SU-DHL-6 (cell line): ENCODE results near the gene SERINC5.

Experiments used
- H2AFZ ChIP-seq: fragments of 200-600 bp; sonication (generic); 2 replicates; pipeline ENCODE4 v1.6.1; 2014; ENCODE audit warnings: low read depth, mild to moderate bottlenecking, moderate library complexity, mixed read lengths, antibody characterized with exemption, low read length; ENCODE audit not compliant: severe bottlenecking
- H3F3A ChIP-seq: fragments of 200-600 bp; shearing (Covaris generic); 2 replicates; pipeline ENCODE4 v1.6.0; 2016; ENCODE audit warnings: antibody characterized with exemption, mild to moderate bottlenecking; ENCODE audit not compliant: insufficient read depth
- H3K27ac ChIP-seq: fragments of 200-600 bp; sonication (generic); 2 replicates; pipeline ENCODE4 v1.5.1; 2016; ENCODE audit warnings: low read depth, mild to moderate bottlenecking, low read length, moderate library complexity, mixed read lengths
- H3K27me3 ChIP-seq: fragments of 200-600 bp; sonication (generic), shearing (Covaris generic); 2 replicates; pipeline ENCODE4 v1.6.0; 2014; ENCODE audit warnings: mild to moderate bottlenecking, low read length
- H3K36me3 ChIP-seq: fragments of 200-600 bp; sonication (generic); 2 replicates; pipeline ENCODE4 v1.6.1; 2014; ENCODE audit warnings: mild to moderate bottlenecking, low read length, mixed read lengths
- H3K4me2 ChIP-seq: fragments of 300-600, 200-600 bp; shearing (Covaris generic), sonication (generic); 2 replicates; pipeline ENCODE4 v1.6.0; 2014; ENCODE audit warnings: low read length, low read depth, mild to moderate bottlenecking; ENCODE audit not compliant: poor library complexity, severe bottlenecking
- H3K4me3 ChIP-seq: fragments of 200-600 bp; sonication (generic); 2 replicates; pipeline ENCODE4 v1.5.1; 2014; ENCODE audit warnings: antibody characterized with exemption, low read length, mild to moderate bottlenecking, mixed read lengths; ENCODE audit not compliant: insufficient read depth, poor library complexity, severe bottlenecking
- H3K79me2 ChIP-seq: fragments of 200-600 bp; sonication (generic); 2 replicates; pipeline ENCODE4 v1.6.1; 2014; ENCODE audit warnings: mild to moderate bottlenecking, low read length, moderate library complexity; ENCODE audit not compliant: insufficient read depth
- H3K9ac ChIP-seq: fragments of 200-600 bp; sonication (generic); 2 replicates; pipeline ENCODE4 v1.7.0; 2014; ENCODE audit warnings: mild to moderate bottlenecking, low read length
- H3K9me2 ChIP-seq: fragments of 200-600 bp; sonication (generic); replicated peaks from 2 replicates; pipeline ENCODE4 v1.6.1; 2014; ENCODE audit warnings: low read length; ENCODE audit not compliant: insufficient read depth
- H3K9me3 ChIP-seq: fragments of 200-600 bp; sonication (generic); 2 replicates; pipeline ENCODE4 v1.6.1; 2014; ENCODE audit warnings: low read length, mixed read lengths; ENCODE audit not compliant: insufficient read depth
- H4K20me1 ChIP-seq: fragments of 200-600 bp; sonication (generic); 2 replicates; pipeline ENCODE4 v1.6.1; 2014; ENCODE audit warnings: low read depth, mild to moderate bottlenecking, antibody characterized with exemption, low read length, moderate library complexity, mixed read lengths
- CTCF ChIP-seq: fragments of 200-600 bp; sonication (generic); IDR thresholded peaks from one replicate; pipeline ENCODE4 v1.5.1; 2017; ENCODE audit warnings: antibody characterized with exemption, mild to moderate bottlenecking, low read length, moderate library complexity; ENCODE audit not compliant: insufficient read depth, poor library complexity, severe bottlenecking
- EZH2phosphoT487 ChIP-seq: fragments of 200-600 bp; sonication (generic), shearing (Covaris generic); conservative IDR thresholded peaks from 2 replicates; pipeline ENCODE4 v1.6.1; 2018; ENCODE audit warnings: mild to moderate bottlenecking, antibody characterized with exemption, low read length, moderate library complexity, mixed read lengths

The SERINC5 gene

GRCh38 chr5:80094236-80094738 is 161.6 kb downstream of the SERINC5 start:
- H3K36me3 ChIP-seq, result no peaks in the 10 kb centered on the region

GRCh38 chr5:80093796-80094195 is 162.1 kb downstream of the SERINC5 start:
- Histone ChIP-seq H3K4me3 (no peak overlapping the region), H3F3A (no peaks in the 10 kb centered on the region), H3K4me2 (no peak overlapping the region), H3K9me3 (no peaks in the 10 kb centered on the region), H3K27me3 (no peaks in the 10 kb centered on the region), H3K9ac (no peak overlapping the region), H3K36me3 (no peaks in the 10 kb centered on the region), H4K20me1 (no peaks in the 10 kb centered on the region), H2AFZ (no peak overlapping the region), H3K79me2 (no peaks in the 10 kb centered on the region), H3K27ac (no peak overlapping the region), H3K9me2 (no peaks in the 10 kb centered on the region)
- TF ChIP-seq EZH2phosphoT487 (no peak), CTCF (no peak)

More at GRCh38 chr5:80094236-80094738, 161.6 kb downstream of the SERINC5 start:
- Histone ChIP-seq H3K27ac (no peak overlapping the region), H3F3A (no peaks in the 10 kb centered on the region), H4K20me1 (no peaks in the 10 kb centered on the region), H3K9me3 (no peaks in the 10 kb centered on the region), H3K9me2 (no peaks in the 10 kb centered on the region), H3K4me2 (no peak overlapping the region), H3K79me2 (no peaks in the 10 kb centered on the region), H3K4me3 (no peak overlapping the region), H2AFZ (no peak overlapping the region), H3K27me3 (no peaks in the 10 kb centered on the region), H3K9ac (no peak overlapping the region)
- TF ChIP-seq CTCF (no peak), EZH2phosphoT487 (no peak)

- Histone ChIP-seq H3K9me3 (no peaks in the 10 kb centered on the region), H3K9me2 (no peaks in the 10 kb centered on the region), H3K36me3 (no peaks in the 10 kb centered on the region), H3K27me3 (no peaks in the 10 kb centered on the region), H3K9ac (no peak overlapping the region), H2AFZ (no peak overlapping the region), H3K4me2 (no peak overlapping the region), H3K79me2 (no peaks in the 10 kb centered on the region), H3F3A (no peaks in the 10 kb centered on the region), H4K20me1 (no peaks in the 10 kb centered on the region), H3K27ac (no peak overlapping the region), H3K4me3 (no peak overlapping the region)
- TF ChIP-seq EZH2phosphoT487 (no peak), CTCF (no peak)
These were observed 163.3 kb downstream of the SERINC5 start for GRCh38 chr5:80092486-80093107.
